H1 (cell line): ENCODE results near the gene GDF2. TPM values are rescaled to one million over a fixed set of nuclear protein-coding genes. Genes with fewer than 3 reads are reported as not detected.

Source experiments
- CTCF ChIA-PET: fragments of 300-600 bp; sonication (Branson Sonifier 250); formaldehyde crosslinking; loops from one replicate; lab custom pipeline; 2021; ENCODE audit not compliant: partially characterized antibody; lab: Charles Lee
- POLR2A ChIA-PET: fragments of 300-600 bp; sonication (Branson Sonifier 250); formaldehyde crosslinking; loops from one replicate; lab custom pipeline; 2021; ENCODE audit warnings: inconsistent platforms; ENCODE audit not compliant: partially characterized antibody; lab: Charles Lee
- DNase-seq, 2 experiments: peaks; one replicate each; pipeline versions ENCODE4 v3.0.0 to v3.0.0-alpha.2; 2010 to 2022; ENCODE audit warnings: low spot score in 2 of 2, low read depth in 1 of 2, mixed read lengths in 1 of 2
- FAIRE-seq: peaks from 2 replicates; lab custom pipeline; 2011; peaks lifted over from hg19 to GRCh38; lab: Jason Lieb, UNC
- H2AFZ ChIP-seq: 2 replicates; pipeline ENCODE4 v1.8.1; 2012; ENCODE audit warnings: low read length, inconsistent platforms
- H2AK5ac ChIP-seq: 2 replicates; pipeline ENCODE4 v1.6.1; 2013; ENCODE audit warnings: low read depth, low read length
- H2BK120ac ChIP-seq: replicated peaks from 2 replicates; pipeline ENCODE3; 2013; ENCODE audit warnings: low read depth, low read length, inconsistent platforms
- H2BK12ac ChIP-seq: 2 replicates; pipeline ENCODE4 v1.6.1; 2013; ENCODE audit warnings: low read depth, low read length
- H2BK15ac ChIP-seq: 2 replicates; pipeline ENCODE4 v1.6.1; 2013; ENCODE audit warnings: low read length
- H2BK20ac ChIP-seq: 2 replicates; pipeline ENCODE4 v1.6.1; 2013; ENCODE audit warnings: low read length
- H2BK5ac ChIP-seq: 2 replicates; pipeline ENCODE4 v1.6.1; 2013; ENCODE audit warnings: low read depth, low read length
- H3K14ac ChIP-seq: 2 replicates; pipeline ENCODE4 v1.6.1; 2013; ENCODE audit warnings: inconsistent platforms; ENCODE audit not compliant: insufficient read length
- H3K18ac ChIP-seq: 2 replicates; pipeline ENCODE4 v1.6.1; 2013; ENCODE audit warnings: low read length; ENCODE audit errors: extremely low read depth
- H3K23ac ChIP-seq: 2 replicates; pipeline ENCODE4 v1.6.1; 2013; ENCODE audit warnings: inconsistent platforms; ENCODE audit not compliant: insufficient read length
- H3K23me2 ChIP-seq: 2 replicates; pipeline ENCODE4 v1.6.1; 2013; ENCODE audit warnings: low read depth, low read length
- H3K27ac ChIP-seq: 2 replicates; pipeline ENCODE4 v1.6.1; 2011; ENCODE audit warnings: low read depth, low read length, inconsistent platforms
- H3K27me3 ChIP-seq, 4 experiments: replicated peaks in 1 of 4; 1 replicate in 1 of 4; 2 replicates in 3 of 4; pipeline versions ENCODE4 v1.6.1 to v1.8.1; 2011 to 2013; ENCODE audit warnings: low read length in 3 of 4, mild to moderate bottlenecking in 3 of 4, inconsistent platforms in 2 of 4, mixed read lengths in 2 of 4, moderate library complexity in 1 of 4; ENCODE audit not compliant: control insufficient read depth in 3 of 4, insufficient read depth in 3 of 4; ENCODE audit errors: extremely low read depth in 1 of 4
- H3K36me3 ChIP-seq, 4 experiments: 2 replicates each; pipeline versions ENCODE4 v1.6.1 to v1.8.1; 2011 to 2013; ENCODE audit warnings: mild to moderate bottlenecking in 4 of 4, low read length in 3 of 4, moderate library complexity in 2 of 4, control low read depth in 1 of 4, inconsistent platforms in 1 of 4; ENCODE audit not compliant: insufficient read depth in 4 of 4, control insufficient read depth in 2 of 4
- H3K4ac ChIP-seq: replicated peaks from 2 replicates; pipeline ENCODE3; 2013; ENCODE audit warnings: low read length, low read depth, mixed read lengths, inconsistent platforms; ENCODE audit not compliant: insufficient read length
- H3K4me1 ChIP-seq, 4 experiments: replicated peaks in 1 of 4; 1 replicate in 1 of 4; 2 replicates in 3 of 4; pipeline versions ENCODE4 v1.6.1 to v1.8.1; 2011 to 2013; ENCODE audit warnings: low read length in 3 of 4, inconsistent platforms in 2 of 4, mixed read lengths in 1 of 4; ENCODE audit not compliant: insufficient read depth in 4 of 4, control insufficient read depth in 3 of 4
- H3K4me2 ChIP-seq, 2 experiments: 2 replicates each; pipeline versions ENCODE4 v1.6.1 to v1.8.1; 2011 to 2013; ENCODE audit warnings: low read depth in 2 of 2, low read length in 2 of 2, control low read depth in 1 of 2, inconsistent platforms in 1 of 2, mild to moderate bottlenecking in 1 of 2; ENCODE audit not compliant: insufficient read depth in 1 of 2
- H3K4me3 ChIP-seq, 4 experiments: fragments of 200-600, 300-600 bp in 1 of 4; sonication (generic), shearing (Covaris generic), sonication (Bioruptor Twin) in 1 of 4; 2 replicates each; pipeline versions ENCODE4 v1.5.1 to v1.8.1; 2011 to 2016; ENCODE audit warnings: low read length in 4 of 4, low read depth in 3 of 4, control low read depth in 2 of 4, inconsistent platforms in 2 of 4, mild to moderate bottlenecking in 2 of 4, mixed read lengths in 1 of 4, moderate library complexity in 1 of 4; ENCODE audit not compliant: insufficient read depth in 2 of 4; ENCODE audit errors: extremely low read depth in 1 of 4
- H3K56ac ChIP-seq: replicated peaks from 2 replicates; pipeline ENCODE3; 2013; ENCODE audit warnings: low read depth, mild to moderate bottlenecking, mixed read lengths, low read length, inconsistent platforms; ENCODE audit not compliant: insufficient read length
- H3K79me1 ChIP-seq: 2 replicates; pipeline ENCODE4 v1.6.1; 2013; ENCODE audit warnings: low read depth, low read length, control low read depth
- H3K79me2 ChIP-seq, 2 experiments: 2 replicates each; pipeline versions ENCODE4 v1.6.1 to v1.8.1; 2012 to 2013; ENCODE audit warnings: low read length in 2 of 2, mild to moderate bottlenecking in 2 of 2, inconsistent platforms in 1 of 2; ENCODE audit not compliant: insufficient read depth in 2 of 2, control insufficient read depth in 1 of 2
- H3K9ac ChIP-seq, 4 experiments: replicated peaks in 1 of 4; 1 replicate in 1 of 4; 2 replicates in 3 of 4; pipeline versions ENCODE4 v1.6.1 to v1.8.1; 2011 to 2013; ENCODE audit warnings: low read depth in 3 of 4, low read length in 3 of 4, control low read depth in 2 of 4, mild to moderate bottlenecking in 2 of 4, moderate library complexity in 2 of 4, inconsistent platforms in 1 of 4; ENCODE audit errors: extremely low read depth in 1 of 4
- H3K9me3 ChIP-seq, 2 experiments: 2 replicates each; pipeline versions ENCODE4 v1.6.1 to v1.8.1; 2012 to 2013; ENCODE audit warnings: mild to moderate bottlenecking in 2 of 2, moderate library complexity in 2 of 2, control low read depth in 1 of 2, inconsistent platforms in 1 of 2, low read depth in 1 of 2, low read length in 1 of 2, mixed read lengths in 1 of 2; ENCODE audit not compliant: insufficient read depth in 2 of 2
- H4K20me1 ChIP-seq, 2 experiments: replicated peaks in 1 of 2; 2 replicates each; pipeline versions ENCODE3 to v1.8.1; 2011 to 2013; ENCODE audit warnings: inconsistent platforms in 2 of 2, low read length in 2 of 2, mild to moderate bottlenecking in 1 of 2; ENCODE audit not compliant: insufficient read depth in 2 of 2, control insufficient read depth in 1 of 2
- H4K5ac ChIP-seq: 2 replicates; pipeline ENCODE4 v1.6.1; 2013; ENCODE audit warnings: low read length, low read depth, mixed read lengths, inconsistent platforms; ENCODE audit not compliant: insufficient read length
- H4K8ac ChIP-seq: 2 replicates; pipeline ENCODE4 v1.8.0; 2013; ENCODE audit warnings: mild to moderate bottlenecking, moderate library complexity, low read length, inconsistent platforms; ENCODE audit not compliant: insufficient read depth; ENCODE audit errors: extremely low read depth
- H4K91ac ChIP-seq: replicated peaks from 2 replicates; pipeline ENCODE3; 2013; ENCODE audit warnings: low read length, mixed read lengths, inconsistent platforms; ENCODE audit not compliant: insufficient read length
- ATF3 ChIP-seq: IDR thresholded peaks from 2 replicates; pipeline ENCODE4 v1.6.1; 2011; ENCODE audit warnings: low read depth, mild to moderate bottlenecking, low read length; ENCODE audit not compliant: insufficient read depth
- BACH1 ChIP-seq: IDR thresholded peaks from 2 replicates; pipeline ENCODE4 v1.6.1; 2012; ENCODE audit warnings: low read length, improper control_type of control experiment
- CBX5 ChIP-seq: fragments of 300-800, 300-1000 bp; sonication (generic); IDR thresholded peaks from 2 replicates; pipeline ENCODE4 v1.7.1; 2016; ENCODE audit warnings: antibody characterized with exemption, low read length, low read depth
- CREB1 ChIP-seq: IDR thresholded peaks from 2 replicates; pipeline ENCODE4 v1.6.1; 2012; ENCODE audit warnings: inconsistent platforms
- CTCF ChIP-seq, 3 experiments: IDR thresholded peaks; 1 replicate in 2 of 3; 2 replicates in 1 of 3; pipeline versions ENCODE4 v1.5.1 to v1.6.1; 2011; ENCODE audit warnings: low read length in 3 of 3, mild to moderate bottlenecking in 3 of 3, inconsistent platforms in 2 of 3, low read depth in 1 of 3, moderate library complexity in 1 of 3; ENCODE audit not compliant: insufficient read depth in 1 of 3; ENCODE audit errors: control extremely low read depth in 1 of 3
- EZH2 ChIP-seq: fragments of 200-600 bp; sonication (generic); IDR thresholded peaks from 2 replicates; pipeline ENCODE4 v1.7.1; 2012; ENCODE audit warnings: low read depth, mild to moderate bottlenecking, moderate library complexity, low read length, inconsistent platforms; ENCODE audit not compliant: severe bottlenecking
- KDM5A ChIP-seq: fragments of 200-600 bp; IDR thresholded peaks from 2 replicates; pipeline ENCODE4 v1.7.1; 2012; ENCODE audit warnings: mild to moderate bottlenecking, low read length, inconsistent platforms, mixed read lengths
- RNF2 ChIP-seq: fragments of 200-900, 300-1000 bp; sonication (generic); IDR thresholded peaks from 2 replicates; pipeline ENCODE4 v1.7.1; 2016; ENCODE audit warnings: borderline replicate concordance, low read depth, mild to moderate bottlenecking, antibody characterized with exemption, low read length; ENCODE audit not compliant: poor library complexity, severe bottlenecking; ENCODE audit errors: missing control alignments
- SAP30 ChIP-seq: fragments of 300-600 bp; sonication (generic); IDR thresholded peaks from 2 replicates; pipeline ENCODE4 v1.7.1; 2012; ENCODE audit warnings: low read length, moderate library complexity, mild to moderate bottlenecking, inconsistent platforms; ENCODE audit not compliant: insufficient read depth, insufficient replicate concordance
- TAF1 ChIP-seq: IDR thresholded peaks from 2 replicates; pipeline ENCODE4 v1.6.1; 2011; ENCODE audit warnings: mild to moderate bottlenecking, low read depth, low read length
- TBP ChIP-seq: IDR thresholded peaks from 2 replicates; pipeline ENCODE4 v1.6.1; 2011; ENCODE audit warnings: low read depth, low read length, improper control_type of control experiment
- WGBS, 2 experiments: shearing (Covaris generic) in 1 of 2; methylation state at CpG; one replicate each; pipeline versions ENCODE4 v1.1.6 to v1.1.7; 2013 to 2015; ENCODE audit warnings: low lambda C conversion rate in 2 of 2, mixed read lengths in 2 of 2, inconsistent platforms in 1 of 2, low coverage in 1 of 2, missing lambda C conversion rate in 1 of 2; ENCODE audit not compliant: insufficient replicate concordance in 2 of 2, insufficient coverage in 1 of 2, insufficient read length in 1 of 2; ENCODE audit errors: extremely low coverage in 1 of 2, missing lambda C conversion rate in 1 of 2; 5-methylcytosine and 5-hydroxymethylcytosine counted together
- polyA plus RNA-seq, 7 experiments: library from polyadenylated mRNA; depleted of rRNA in 3 of 7; stranded (reverse) in 5 of 7; unstranded in 2 of 7; fragments of >200 nt in 5 of 7; fragments of 200-250 nt in 2 of 7; gene quantifications; 1 replicate in 5 of 7; 2 replicates in 1 of 7; 4 replicates in 1 of 7; pipeline versions ENCODE4 v1.2.1 to v1.2.3, GENCODE V29; 2011 to 2013; ENCODE audit warnings: missing spikeins in 2 of 7, mixed read lengths in 2 of 7
- total RNA-seq: library from RNA; stranded (reverse); fragmentation: NEBNext Ultra II Directional; extraction: Animal tissue kit (Norgen Biotek cat#: 25700); gene quantifications from 2 replicates; pipeline ENCODE4 v1.2.1, GENCODE V29; 2021

The GDF2 gene
- total and polyA plus RNA-seq, 2 of the 8 experiments (the other 6 are each of a cell fraction or from before 2014, with no cell fraction given): not detected

- Histone ChIP-seq H3K36me3 (no peaks in the 10 kb centered on the region), H3K14ac (no peak overlapping the region), H3K9ac (no peak overlapping the region), H3K4me1 (no peaks in the 10 kb centered on the region), H4K5ac (no peak overlapping the region), H4K20me1 (no peaks in the 10 kb centered on the region), H2BK20ac (no peak overlapping the region), H3K23ac (no peak overlapping the region), H3K4me2 (no peak overlapping the region), H2AFZ (no peak overlapping the region), H4K91ac (no peak overlapping the region), H4K8ac (no peak overlapping the region), H3K27me3 (no peaks in the 10 kb centered on the region), H3K23me2 (no peaks in the 10 kb centered on the region), H3K9me3 (no peaks in the 10 kb centered on the region), H3K79me1 (no peaks in the 10 kb centered on the region), H3K79me2 (no peaks in the 10 kb centered on the region), H3K27ac (no peak overlapping the region), H3K18ac (no peak overlapping the region), H2BK120ac (no peak overlapping the region), H2BK12ac (no peak overlapping the region), H2BK5ac (no peak overlapping the region), H2AK5ac (no peak overlapping the region), H2BK15ac (no peak overlapping the region), H3K56ac (no peak overlapping the region), H3K4ac (no peak overlapping the region), H3K4me3 (no peak overlapping the region)
- CTCF ChIA-PET: interaction anchor here (1.3 to 3.3 kb wide), 4 partner anchors 9 to 240 kb away, joined by 3 to 13 read pairs (median 4); no protein-coding TSS in a partner anchor
- POLR2A ChIA-PET: no interaction called here
- DNase-seq: no peak
- no peak for FAIRE-seq
- whole genome bisulfite sequencing, 2 experiments: 92% methylated on average over 6 of the region's 6 CpGs; no CpG with 5 or more reads in 1 of the 2 experiments
- TF ChIP-seq ATF3 (no peak), RNF2 (no peak), CTCF (IDR thresholded peaks at IDR 0.05; ENCODE audit: control extremely low read depth in 1 of 3, insufficient read depth in 1 of 3, low read depth in 1 of 3, low read length in 3 of 3) (no peak), EZH2 (no peak), TBP (no peak), BACH1 (no peak), SAP30 (no peak), CREB1 (no peak), TAF1 (no peak), KDM5A (no peak), CBX5 (no peak)
These were observed 34.4 kb upstream of the GDF2 start for GRCh38 chr10:47287805-47288204.
